Measurements from ENCODE around the gene WDR93. TPM values are rescaled to one million over a fixed set of nuclear protein-coding genes. Genes with fewer than 3 reads are reported as not detected.

WDR93 gene
- total RNA-seq, 4 donors from 2014 or later = 0.13 to 0.42 (median 0.17) TPM; not detected in 1

DNA sequence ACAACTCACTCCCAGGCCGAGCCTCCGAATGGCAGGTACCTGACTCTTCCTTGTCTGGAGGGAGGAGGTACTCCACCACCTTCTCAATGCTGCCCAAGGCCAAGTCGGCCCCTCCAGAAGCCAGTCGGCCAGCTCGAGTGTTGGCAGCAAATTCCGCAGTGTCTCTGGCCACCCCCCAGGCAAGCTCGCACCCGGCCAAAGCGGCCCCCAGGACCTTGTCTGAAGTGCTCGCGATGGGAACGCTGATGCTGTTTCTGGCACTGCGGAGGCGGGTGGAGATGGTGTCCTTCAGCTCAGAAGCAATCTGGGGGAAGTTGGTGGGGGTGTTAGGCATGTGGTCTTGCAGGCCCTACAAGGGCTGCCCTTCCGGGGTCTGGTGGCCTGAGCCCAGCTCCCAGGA lies 20.7 kb upstream of the WDR93 start:
- no peak overlapping the region for H3K4me3 ChIP-seq
- no peak overlapping the region for H3K27ac ChIP-seq (replicated peaks in 1 of 4)
- no peaks in the 10 kb centered on the region for H3K9me3 ChIP-seq
- WGBS = 95% methylated on average over 15 of the region's 15 CpGs
- H3K4me1 ChIP-seq = peaks cover 13 to 37% (median 28%) of the 10 kb centered on the region in 4 donors
- intact Hi-C loops (cut with DNase I) = no loop called here
- TF ChIP-seq POLR2AphosphoS5 (IDR thresholded peaks at IDR 0.05) (no peak), POLR2A (IDR thresholded peaks at IDR 0.05; ENCODE audit: low read depth) (no peak), EP300 (IDR thresholded peaks at IDR 0.05) (no peak)
- TF ChIP-seq, protein P1, sequence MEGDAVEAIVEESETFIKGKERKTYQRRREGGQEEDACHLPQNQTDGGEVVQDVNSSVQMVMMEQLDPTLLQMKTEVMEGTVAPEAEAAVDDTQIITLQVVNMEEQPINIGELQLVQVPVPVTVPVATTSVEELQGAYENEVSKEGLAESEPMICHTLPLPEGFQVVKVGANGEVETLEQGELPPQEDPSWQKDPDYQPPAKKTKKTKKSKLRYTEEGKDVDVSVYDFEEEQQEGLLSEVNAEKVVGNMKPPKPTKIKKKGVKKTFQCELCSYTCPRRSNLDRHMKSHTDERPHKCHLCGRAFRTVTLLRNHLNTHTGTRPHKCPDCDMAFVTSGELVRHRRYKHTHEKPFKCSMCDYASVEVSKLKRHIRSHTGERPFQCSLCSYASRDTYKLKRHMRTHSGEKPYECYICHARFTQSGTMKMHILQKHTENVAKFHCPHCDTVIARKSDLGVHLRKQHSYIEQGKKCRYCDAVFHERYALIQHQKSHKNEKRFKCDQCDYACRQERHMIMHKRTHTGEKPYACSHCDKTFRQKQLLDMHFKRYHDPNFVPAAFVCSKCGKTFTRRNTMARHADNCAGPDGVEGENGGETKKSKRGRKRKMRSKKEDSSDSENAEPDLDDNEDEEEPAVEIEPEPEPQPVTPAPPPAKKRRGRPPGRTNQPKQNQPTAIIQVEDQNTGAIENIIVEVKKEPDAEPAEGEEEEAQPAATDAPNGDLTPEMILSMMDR (IDR thresholded peaks at IDR 0.05) = no peak
- H3K27me3 ChIP-seq = no peaks in the 10 kb centered on the region
- DNase-seq (ENCODE audit: extremely low spot score) = no peak
- H3K36me3 ChIP-seq = no peaks in the 10 kb centered on the region

DNA sequence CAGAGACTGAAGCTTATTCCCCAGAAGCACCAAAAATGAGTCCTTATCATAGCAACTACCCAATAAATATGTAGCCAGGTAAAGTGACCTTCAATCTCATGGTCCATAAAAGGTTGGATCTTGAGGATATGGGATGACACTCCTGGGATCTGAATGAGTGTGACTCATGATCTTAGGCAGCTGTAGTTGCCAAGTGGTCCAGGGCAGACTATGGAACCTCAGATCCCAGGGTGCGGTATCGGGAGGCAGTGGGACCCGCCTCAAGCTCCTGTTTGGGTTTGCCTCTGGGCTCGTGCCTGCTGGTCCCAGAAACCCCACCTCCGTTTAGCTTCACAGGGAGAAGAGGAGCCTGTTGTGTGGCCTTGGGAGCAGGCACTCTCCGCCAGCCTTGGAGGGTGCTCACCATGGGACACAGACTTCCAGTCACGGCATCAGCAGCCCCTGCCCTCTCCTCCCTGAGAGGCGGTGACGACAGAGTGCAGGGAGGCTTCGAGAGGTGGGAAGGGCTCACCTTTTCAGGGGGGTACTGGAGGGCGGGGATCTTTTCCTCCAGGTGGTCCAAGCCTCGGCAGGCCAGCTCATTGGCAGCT lies 19.5 kb upstream of the WDR93 start:
- 93% methylated on average over 10 of the region's 12 CpGs for WGBS
- intact Hi-C loops (cut with DNase I) = no loop called here

DNA sequence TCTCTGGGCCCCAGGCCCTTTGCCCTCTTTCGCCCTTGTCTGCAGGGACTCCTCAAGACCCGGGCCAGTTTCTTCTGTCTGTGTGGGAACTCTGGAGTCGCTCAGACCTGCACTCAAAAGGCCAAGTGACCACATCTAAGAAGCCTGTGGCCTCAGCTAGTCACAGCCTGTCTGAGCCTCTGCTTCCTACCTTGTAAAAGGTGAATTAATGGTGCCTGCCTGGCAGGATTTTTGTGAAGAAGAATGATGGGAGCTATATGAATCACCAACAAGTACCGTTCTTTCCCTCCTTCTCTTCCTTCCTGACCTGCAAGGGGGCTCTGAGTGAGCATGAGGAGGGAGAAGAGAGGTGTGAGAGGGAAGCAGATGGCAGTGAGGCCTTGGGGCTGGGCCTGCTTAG lies 18.9 kb upstream of the WDR93 start:
- DNase-seq (ENCODE audit: extremely low spot score) = no peak
- TF ChIP-seq EP300 (IDR thresholded peaks at IDR 0.05) (no peak), POLR2AphosphoS5 (IDR thresholded peaks at IDR 0.05) (no peak), POLR2A (IDR thresholded peaks at IDR 0.05; ENCODE audit: low read depth) (no peak)
- TF ChIP-seq, protein P1 (IDR thresholded peaks at IDR 0.05) = no peak
- Histone ChIP-seq H3K27me3 (no peaks in the 10 kb centered on the region), H3K27ac (replicated peaks in 1 of 4) (peak overlapping the region in 1 of 4 donors; percentile 57), H3K4me1 (peaks cover 4 to 23% (median 17%) of the 10 kb centered on the region in 4 donors), H3K9me3 (no peaks in the 10 kb centered on the region), H3K36me3 (no peaks in the 10 kb centered on the region), H3K4me3 (no peak overlapping the region)
- intact Hi-C loops (cut with DNase I) = no loop called here
- WGBS = 70% methylated on average over 1 of the region's 4 CpGs

More for the DNA sequence above, 19.5 kb upstream of the WDR93 start:
- H3K4me3 ChIP-seq = no peak overlapping the region
- no peaks in the 10 kb centered on the region for H3K9me3 ChIP-seq
- H3K36me3 ChIP-seq = no peaks in the 10 kb centered on the region
- no peak for TF ChIP-seq EP300 (IDR thresholded peaks at IDR 0.05)
- no peak for TF ChIP-seq POLR2A (IDR thresholded peaks at IDR 0.05; ENCODE audit: low read depth)
- TF ChIP-seq POLR2AphosphoS5 (IDR thresholded peaks at IDR 0.05) = no peak
- TF ChIP-seq, protein P1 (IDR thresholded peaks at IDR 0.05) = no peak
- peaks cover 4 to 28% (median 18%) of the 10 kb centered on the region in 4 donors for H3K4me1 ChIP-seq
- H3K27me3 ChIP-seq = no peaks in the 10 kb centered on the region
- H3K27ac ChIP-seq (replicated peaks in 1 of 4) = peak overlapping the region in 1 of 4 donors; percentile 57
- DNase-seq (ENCODE audit: extremely low spot score) = no peak

DNA sequence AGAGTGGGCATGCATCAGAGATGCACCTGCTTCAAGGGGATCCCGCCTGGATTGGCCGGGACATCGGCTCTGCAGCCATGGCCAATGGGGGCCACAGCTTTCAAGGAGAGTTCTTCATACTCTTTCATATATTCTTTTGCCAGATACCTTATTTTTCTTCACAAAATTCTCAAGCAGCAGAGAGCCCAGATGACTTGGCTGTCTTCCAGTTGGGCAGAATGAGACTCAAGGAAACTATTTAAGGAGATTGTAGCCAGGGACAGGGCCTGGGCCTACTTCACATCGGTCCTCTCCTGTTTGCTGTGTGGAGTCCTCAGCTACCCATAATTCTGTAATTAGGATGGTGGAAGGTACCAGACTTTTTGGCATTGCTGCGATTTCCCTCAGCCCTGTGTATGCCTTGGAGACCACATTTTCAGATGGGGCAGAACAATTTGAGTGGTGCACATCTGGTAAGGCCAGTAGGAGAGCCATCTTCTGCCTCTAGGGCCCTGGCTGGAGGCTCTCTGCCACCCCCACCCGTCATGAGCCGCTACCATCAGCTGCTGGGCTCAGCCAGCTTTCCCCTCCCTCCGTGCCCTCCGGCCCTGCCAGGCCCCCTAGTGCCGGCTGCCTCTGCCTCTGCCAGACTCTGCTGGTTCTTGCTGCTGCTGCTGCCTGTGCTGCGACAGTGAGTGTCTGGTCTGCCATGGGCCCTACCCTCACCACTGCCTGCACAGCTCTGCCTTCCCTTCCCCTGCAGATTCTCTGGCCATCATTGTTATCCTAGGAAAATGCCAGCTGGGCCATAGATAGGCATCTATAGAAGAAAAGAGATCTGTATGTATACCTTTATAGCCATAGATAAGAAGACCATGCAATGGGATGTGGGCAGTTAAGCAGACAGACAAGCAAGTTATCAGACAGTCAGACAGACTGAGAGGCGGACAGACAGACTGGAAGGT lies 18.1 kb upstream of the WDR93 start:
- TF ChIP-seq EP300 (IDR thresholded peaks at IDR 0.05) (no peak), POLR2AphosphoS5 (IDR thresholded peaks at IDR 0.05) (peak in 1 of 2 donors; percentile 6)
- TF ChIP-seq, protein P1 (IDR thresholded peaks at IDR 0.05) = no peak
- DNase-seq (ENCODE audit: extremely low spot score) = no peak
- Histone ChIP-seq H3K9me3 (no peaks in the 10 kb centered on the region), H3K4me3 (no peak overlapping the region), H3K4me1 (peaks cover 4 to 23% (median 17%) of the 10 kb centered on the region in 4 donors), H3K27me3 (no peaks in the 10 kb centered on the region), H3K36me3 (no peaks in the 10 kb centered on the region), H3K27ac (replicated peaks in 1 of 4) (peak overlapping the region; percentile 7 to 57 (median 32))
- intact Hi-C loops (cut with DNase I) = no loop called here
- WGBS = 87% methylated on average over 10 of the region's 12 CpGs

Measured in esophagus muscularis mucosa (tissue), 4 donors.